ENCODE data around the gene WDR46. TPM values are rescaled to one million over a fixed set of nuclear protein-coding genes. Genes with fewer than 3 reads are reported as not detected.
"Not testable (repeated sequence)": the region's sequence is repeated elsewhere in the genome, so short reads cannot be mapped to it uniquely, and the experiment has no call there.

Gene WDR46
- total and polyA plus RNA-seq, 12 donors, result 11.0 to 40.6 (median 17.8) TPM

- ATAC-seq (peak; percentile 72 to 85 (median 78)), DNase-seq (peak; percentile 79 to 80)
- intact Hi-C loops (cut with DNase I), result no loop called here
- H3K9me3 ChIP-seq, result no peaks in the 10 kb centered on the region
- H3K27ac ChIP-seq, result peak within 1 kb of the TSS; percentile 68 to 96 (median 92)
- 1 to 2% methylated on average over 72 to 80 of the region's 80 CpGs for WGBS, 2 donors
- H3K4me1 ChIP-seq, result peaks cover 10 to 70% (median 53%) of the 10 kb centered on the region in 9 donors
- TF ChIP-seq CTCF (IDR thresholded peaks at IDR 0.05), result peak; percentile 32 to 74 (median 62)
- no peaks in the 10 kb centered on the region for H3K27me3 ChIP-seq
- peak within 1 kb of the TSS; percentile 40 to 83 (median 72) for H3K4me3 ChIP-seq
- peaks cover 0 to 84% (median 15%) of the 10 kb centered on the region in 9 donors for H3K36me3 ChIP-seq
Measured at GRCh38 chr6:33276864-33277662, 12.0 kb downstream of the WDR46 start, which contains the start of gene B3GALT4. Gene B3GALT4 (plus strand): TSS chr6:33277123. CDS start chr6:33277420, 297 bp downstream.

DNA sequence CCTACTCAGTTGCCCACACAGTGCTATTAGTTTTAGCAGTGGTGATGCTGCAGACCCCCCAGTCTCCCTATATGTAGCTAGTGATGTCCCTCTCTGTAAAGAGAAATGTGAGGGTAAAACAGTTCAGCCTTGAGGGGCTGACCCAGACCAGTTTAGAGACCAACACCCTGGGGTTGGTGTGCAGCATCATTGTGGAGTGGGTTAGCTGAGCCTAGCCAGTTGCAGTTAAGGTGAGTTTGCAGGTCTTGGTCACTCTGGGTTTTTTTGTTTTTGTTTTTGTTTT lies 12.5 kb downstream of the WDR46 start:
- H3K4me1 ChIP-seq, result peaks cover 10 to 70% (median 53%) of the 10 kb centered on the region in 9 donors
- H3K36me3 ChIP-seq, result peaks cover 0 to 79% (median 15%) of the 10 kb centered on the region in 9 donors
- no peak for DNase-seq
- no peaks in the 10 kb centered on the region for H3K9me3 ChIP-seq
- H3K27me3 ChIP-seq, result no peaks in the 10 kb centered on the region
- H3K27ac ChIP-seq, result peak overlapping the region; percentile 68 to 96 (median 92)
- H3K4me3 ChIP-seq, result peak overlapping the region; percentile 40 to 83 (median 72)
- intact Hi-C loops (cut with DNase I), result no loop called here
- TF ChIP-seq CTCF (IDR thresholded peaks at IDR 0.05), result no peak
- ATAC-seq, result no peak

- ATAC-seq; intact Hi-C loops (cut with DNase I); H3K27me3 ChIP-seq; DNase-seq; H3K9me3 ChIP-seq: not testable (repeated sequence)
- 83% methylated on average over 16 of the region's 16 CpGs for WGBS, 2 donors
- Histone ChIP-seq H3K36me3 (peaks cover 0 to 74% (median 15%) of the 10 kb centered on the region in 9 donors), H3K4me3 (peak overlapping the region in 9 of 10 donors; percentile 60 to 83 (median 73)), H3K27ac (peak overlapping the region; percentile 68 to 96 (median 92)), H3K4me1 (peaks cover 10 to 72% (median 56%) of the 10 kb centered on the region in 9 donors)
Measured at GRCh38 chr6:33275795-33276580, 13.1 kb downstream of the WDR46 start.

- Histone ChIP-seq H3K4me1 (peaks cover 10 to 82% (median 64%) of the 10 kb centered on the region in 9 donors), H3K36me3 (peaks cover 0 to 60% (median 19%) of the 10 kb centered on the region in 9 donors), H3K27ac (peak overlapping the region in 1 of 10 donors; percentile 97), H3K9me3 (no peaks in the 10 kb centered on the region), H3K4me3 (peak overlapping the region in 1 of 10 donors; percentile 81), H3K27me3 (no peaks in the 10 kb centered on the region)
- intact Hi-C loops (cut with DNase I), result loop anchor here in 1 of 10 donors (2.0 kb wide), 1 partner anchor 43 kb away; the partner anchor contains the start of gene ZBTB22
- DNase-seq (no peak), ATAC-seq (no peak)
- TF ChIP-seq CTCF (IDR thresholded peaks at IDR 0.05), result no peak
- WGBS, 2 donors, result 68 to 73% methylated on average over 14 of the region's 14 CpGs
Measured at GRCh38 chr6:33273924-33274902, 14.8 kb downstream of the WDR46 start.
